A549 (cell line): ENCODE data around the gene DHRS7B. TPM values are rescaled to one million over a fixed set of nuclear protein-coding genes. Genes with fewer than 3 reads are reported as not detected.
"Not testable (repeated sequence)": the region's sequence is repeated elsewhere in the genome, so short reads cannot be mapped to it uniquely, and the experiment has no call there.

Experiments used
- ATAC-seq, 2 experiments: fragments of 200-7000 bp in 1 of 2; fragments of >200 bp in 1 of 2; cut with Nextera tagmentation in 1 of 2; cut with Tn5 transposase in 1 of 2; 3 replicates each; pipeline versions ENCODE4 v1.8.0 to v1.9.1; 2018 to 2020; ENCODE audit warnings: mild to moderate bottlenecking in 1 of 2, moderate library complexity in 1 of 2
- CTCF ChIA-PET: fragments of 300-600 bp; sonication (Branson Sonifier 250); formaldehyde crosslinking; extraction: SDS; loops from one replicate; lab custom pipeline; 2021; ENCODE audit warnings: antibody characterized with exemption, inconsistent platforms; lab: Yijun Ruan, JAX
- POLR2A ChIA-PET: fragments of 350-600 bp; formaldehyde crosslinking; extraction: SDS; loops from one replicate; lab custom pipeline; 2021; ENCODE audit warnings: antibody characterized with exemption, inconsistent platforms; lab: Yijun Ruan, JAX
- DNase-seq, 2 experiments: peaks; one replicate each; pipeline versions ENCODE4 v3.0.0 to v3.0.0-alpha.2; 2011 to 2016; ENCODE audit warnings: low read depth in 1 of 2, low spot score in 1 of 2
- FAIRE-seq: peaks from 2 replicates; lab custom pipeline; 2011; peaks lifted over from hg19 to GRCh38; lab: Jason Lieb, UNC
- H3K27ac ChIP-seq, 2 experiments: fragments of >200 bp; sonication (Bioruptor Twin); formaldehyde crosslinking; 3 replicates each; pipeline ENCODE4 v1.5.1; 2016 to 2017
- H3K4me1 ChIP-seq: fragments of >200 bp; sonication (Bioruptor Twin); formaldehyde crosslinking; 3 replicates; pipeline ENCODE4 v1.6.1; 2016
- H3K4me2 ChIP-seq: fragments of >200 bp; sonication (Bioruptor Twin); formaldehyde crosslinking; 3 replicates; pipeline ENCODE4 v1.6.1; 2016
- H3K4me3 ChIP-seq: fragments of >200 bp; sonication (Bioruptor Twin); formaldehyde crosslinking; 3 replicates; pipeline ENCODE4 v1.5.1; 2016
- H3K9me3 ChIP-seq: fragments of >200 bp; sonication (Bioruptor Twin); formaldehyde crosslinking; 3 replicates; pipeline ENCODE4 v1.6.1; 2016
- CHD2 ChIP-seq: fragments of 150-350 bp; IDR thresholded peaks from 2 replicates; pipeline ENCODE4 v1.6.1; 2014; ENCODE audit warnings: low read length; ENCODE audit not compliant: partially characterized antibody
- CHD4 ChIP-seq: fragments of 200-600 bp; sonication (generic); IDR thresholded peaks from 2 replicates; pipeline ENCODE4 v1.6.1; 2016; ENCODE audit warnings: antibody characterized with exemption, mild to moderate bottlenecking, borderline replicate concordance
- EHF ChIP-seq: fragments of 250-450 bp; sonication (Bioruptor Pico); IDR thresholded peaks from 2 replicates; pipeline ENCODE4 v1.5.0; 2020; ENCODE audit warnings: mild to moderate bottlenecking
- FOXS1 ChIP-seq: fragments of 250-450 bp; sonication (Bioruptor Pico); IDR thresholded peaks from 2 replicates; pipeline ENCODE4 v1.5.0; 2020; ENCODE audit warnings: mild to moderate bottlenecking, moderate library complexity
- GATA3 ChIP-seq: IDR thresholded peaks from 2 replicates; pipeline ENCODE4 v1.6.1; 2012; ENCODE audit warnings: borderline replicate concordance
- HEYL ChIP-seq: fragments of 250-450 bp; sonication (Bioruptor Pico); IDR thresholded peaks from 2 replicates; pipeline ENCODE4 v1.8.0; 2021; ENCODE audit warnings: mild to moderate bottlenecking, moderate library complexity
- HOXA7 ChIP-seq: fragments of 250-450 bp; sonication (Bioruptor Pico); IDR thresholded peaks from 2 replicates; pipeline ENCODE4 v1.5.0; 2020; ENCODE audit warnings: mild to moderate bottlenecking, moderate library complexity
- HOXB5 ChIP-seq: fragments of 250-450 bp; sonication (Bioruptor Pico); IDR thresholded peaks from 2 replicates; pipeline ENCODE4 v1.5.0; 2020; ENCODE audit warnings: mild to moderate bottlenecking, moderate library complexity
- JUN ChIP-seq, 2 experiments: fragments of >200 bp; sonication (Bioruptor Twin); formaldehyde crosslinking; IDR thresholded peaks; 2 replicates in 1 of 2; 3 replicates in 1 of 2; pipeline ENCODE4 v1.6.1; 2016 to 2017
- KDM1A ChIP-seq: fragments of 200-600 bp; sonication (generic); IDR thresholded peaks from 2 replicates; pipeline ENCODE4 v1.6.1; 2016; ENCODE audit warnings: low read depth, mild to moderate bottlenecking
- KDM5A ChIP-seq: fragments of 200-600 bp; sonication (generic); IDR thresholded peaks from 2 replicates; pipeline ENCODE4 v1.6.1; 2016; ENCODE audit warnings: antibody characterized with exemption, mild to moderate bottlenecking
- MAZ ChIP-seq: fragments of 150-350 bp; IDR thresholded peaks from 2 replicates; pipeline ENCODE4 v1.6.1; 2014; ENCODE audit warnings: antibody characterized with exemption, low read depth, low read length, borderline replicate concordance
- MYC ChIP-seq: IDR thresholded peaks from 2 replicates; pipeline ENCODE4 v1.6.1; 2012; ENCODE audit warnings: mild to moderate bottlenecking, inconsistent platforms, low read length, improper control_type of control experiment, borderline replicate concordance
- NR3C1 ChIP-seq: fragments of >200 bp; sonication (Bioruptor Twin); formaldehyde crosslinking; IDR thresholded peaks from 3 replicates; pipeline ENCODE4 v1.6.1; 2017
- POLR2A ChIP-seq: IDR thresholded peaks from 2 replicates; pipeline ENCODE4 v1.6.1; 2012; ENCODE audit warnings: mild to moderate bottlenecking, low read length
- POLR2AphosphoS2 ChIP-seq: conservative IDR thresholded peaks from 2 replicates; pipeline ENCODE4 v1.6.1; 2012; ENCODE audit warnings: low read length, improper control_type of control experiment, inconsistent platforms
- RAD21 ChIP-seq, 2 experiments: fragments of >200 bp in 1 of 2; sonication (Bioruptor Twin) in 1 of 2; formaldehyde crosslinking in 1 of 2; IDR thresholded peaks in 1 of 2; conservative IDR thresholded peaks in 1 of 2; 2 replicates in 1 of 2; 3 replicates in 1 of 2; pipeline ENCODE4 v1.6.1; 2012 to 2018; ENCODE audit warnings: inconsistent platforms in 1 of 2
- RFX5 ChIP-seq: fragments of 450-650 bp; IDR thresholded peaks from 2 replicates; pipeline ENCODE4 v1.7.1; 2014; ENCODE audit warnings: antibody characterized with exemption, mild to moderate bottlenecking, moderate library complexity
- ZFP36 ChIP-seq: fragments of 450-650 bp; IDR thresholded peaks from 2 replicates; pipeline ENCODE4 v1.6.1; 2014; ENCODE audit warnings: borderline replicate concordance; ENCODE audit not compliant: partially characterized antibody
- ZNF302 ChIP-seq: fragments of 250-450 bp; sonication (Bioruptor Pico); IDR thresholded peaks from 2 replicates; pipeline ENCODE4 v1.9.0; 2021; ENCODE audit warnings: inconsistent platforms, mild to moderate bottlenecking, moderate library complexity
- WGBS: methylation state at CpG from one replicate; pipeline ENCODE4 v1.1.6; 2017; ENCODE audit errors: missing lambda C conversion rate; 5-methylcytosine and 5-hydroxymethylcytosine counted together
- polyA plus RNA-seq, 4 experiments: library from polyadenylated mRNA; depleted of rRNA in 3 of 4; stranded (reverse); fragments of >200 nt; fragmentation: RNase III in 1 of 4; extraction: RNeasy Plus Mini Kit Qiagen cat#74134 plus additional on column Dnase treatment in 1 of 4; gene quantifications; 2 replicates in 3 of 4; 3 replicates in 1 of 4; pipeline ENCODE4 v1.2.3, GENCODE V29; 2011 to 2017
- TF ChIP-seq, protein P1 (sequence below): IDR thresholded peaks from 2 replicates; pipeline ENCODE4 v1.6.1; 2012
- TF ChIP-seq, protein P2 (sequence below): fragments of 200-600 bp; sonication (generic); IDR thresholded peaks from 2 replicates; pipeline ENCODE4 v1.6.1; 2016; ENCODE audit warnings: antibody characterized with exemption, mild to moderate bottlenecking, moderate library complexity
- TF ChIP-seq, protein P3 (sequence below): fragments of 250-450 bp; sonication (Bioruptor Pico); IDR thresholded peaks from 2 replicates; pipeline ENCODE4 v1.5.0; 2020; ENCODE audit warnings: low read depth, mild to moderate bottlenecking, moderate library complexity

The DHRS7B gene
- polyA plus RNA-seq, 2 of the 4 experiments (the other 2 are of a cell fraction), result 23.6 to 25.4 TPM

DNA sequence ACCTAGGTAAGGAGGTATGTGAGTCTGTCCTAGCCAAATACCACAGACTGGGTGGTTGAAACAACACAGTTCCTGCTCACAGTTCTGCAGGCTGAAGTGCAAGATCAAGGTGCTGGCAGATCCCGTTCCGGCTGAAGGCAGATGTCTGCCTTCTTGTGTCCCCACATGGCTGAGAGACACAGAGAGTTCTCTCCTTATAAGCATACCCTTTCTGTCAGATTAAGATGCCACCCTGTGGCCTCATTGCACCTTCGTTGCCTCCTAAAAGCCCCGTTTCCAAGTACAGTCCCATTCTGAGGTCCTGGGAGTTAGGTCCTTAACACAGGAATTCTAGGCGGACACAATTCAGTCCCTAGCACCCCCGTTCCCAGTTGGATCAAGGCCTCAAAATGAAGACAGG, 96.3 kb downstream of the DHRS7B start:
- 95% methylated on average over 6 of the region's 6 CpGs for WGBS
- no peak for ATAC-seq
- 0 out of 3 replicates have a peak, but pooled peaks cover 6% of the 10 kb centered on the region for H3K9me3 ChIP-seq
- H3K4me3 ChIP-seq, result no peak overlapping the region
- no peak overlapping the region for H3K27ac ChIP-seq
- 0 out of 3 replicates have a peak, but pooled peaks cover under 1% of the 10 kb centered on the region for H3K4me1 ChIP-seq
- ChIA-PET POLR2A (no interaction called here), CTCF (no interaction called here)
- no peak for TF ChIP-seq ZNF302 (CRISPR knock-in tag)
- no peak for TF ChIP-seq NR3C1
- TF ChIP-seq MYC, result no peak
- TF ChIP-seq HOXB5 (CRISPR knock-in tag), result no peak
- no peak for TF ChIP-seq EHF (CRISPR knock-in tag)
- TF ChIP-seq, protein P1, sequence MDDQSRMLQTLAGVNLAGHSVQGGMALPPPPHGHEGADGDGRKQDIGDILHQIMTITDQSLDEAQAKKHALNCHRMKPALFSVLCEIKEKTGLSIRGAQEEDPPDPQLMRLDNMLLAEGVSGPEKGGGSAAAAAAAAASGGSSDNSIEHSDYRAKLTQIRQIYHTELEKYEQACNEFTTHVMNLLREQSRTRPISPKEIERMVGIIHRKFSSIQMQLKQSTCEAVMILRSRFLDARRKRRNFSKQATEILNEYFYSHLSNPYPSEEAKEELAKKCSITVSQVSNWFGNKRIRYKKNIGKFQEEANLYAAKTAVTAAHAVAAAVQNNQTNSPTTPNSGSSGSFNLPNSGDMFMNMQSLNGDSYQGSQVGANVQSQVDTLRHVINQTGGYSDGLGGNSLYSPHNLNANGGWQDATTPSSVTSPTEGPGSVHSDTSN, result no peak
- TF ChIP-seq, protein P2, sequence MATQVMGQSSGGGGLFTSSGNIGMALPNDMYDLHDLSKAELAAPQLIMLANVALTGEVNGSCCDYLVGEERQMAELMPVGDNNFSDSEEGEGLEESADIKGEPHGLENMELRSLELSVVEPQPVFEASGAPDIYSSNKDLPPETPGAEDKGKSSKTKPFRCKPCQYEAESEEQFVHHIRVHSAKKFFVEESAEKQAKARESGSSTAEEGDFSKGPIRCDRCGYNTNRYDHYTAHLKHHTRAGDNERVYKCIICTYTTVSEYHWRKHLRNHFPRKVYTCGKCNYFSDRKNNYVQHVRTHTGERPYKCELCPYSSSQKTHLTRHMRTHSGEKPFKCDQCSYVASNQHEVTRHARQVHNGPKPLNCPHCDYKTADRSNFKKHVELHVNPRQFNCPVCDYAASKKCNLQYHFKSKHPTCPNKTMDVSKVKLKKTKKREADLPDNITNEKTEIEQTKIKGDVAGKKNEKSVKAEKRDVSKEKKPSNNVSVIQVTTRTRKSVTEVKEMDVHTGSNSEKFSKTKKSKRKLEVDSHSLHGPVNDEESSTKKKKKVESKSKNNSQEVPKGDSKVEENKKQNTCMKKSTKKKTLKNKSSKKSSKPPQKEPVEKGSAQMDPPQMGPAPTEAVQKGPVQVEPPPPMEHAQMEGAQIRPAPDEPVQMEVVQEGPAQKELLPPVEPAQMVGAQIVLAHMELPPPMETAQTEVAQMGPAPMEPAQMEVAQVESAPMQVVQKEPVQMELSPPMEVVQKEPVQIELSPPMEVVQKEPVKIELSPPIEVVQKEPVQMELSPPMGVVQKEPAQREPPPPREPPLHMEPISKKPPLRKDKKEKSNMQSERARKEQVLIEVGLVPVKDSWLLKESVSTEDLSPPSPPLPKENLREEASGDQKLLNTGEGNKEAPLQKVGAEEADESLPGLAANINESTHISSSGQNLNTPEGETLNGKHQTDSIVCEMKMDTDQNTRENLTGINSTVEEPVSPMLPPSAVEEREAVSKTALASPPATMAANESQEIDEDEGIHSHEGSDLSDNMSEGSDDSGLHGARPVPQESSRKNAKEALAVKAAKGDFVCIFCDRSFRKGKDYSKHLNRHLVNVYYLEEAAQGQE, result no peak
- TF ChIP-seq RAD21 (conservative IDR thresholded peaks at IDR 0.05 in 1 of 2, IDR thresholded peaks at IDR 0.05 in 1 of 2), result no peak
- TF ChIP-seq MAZ, result no peak
- TF ChIP-seq, protein P3, sequence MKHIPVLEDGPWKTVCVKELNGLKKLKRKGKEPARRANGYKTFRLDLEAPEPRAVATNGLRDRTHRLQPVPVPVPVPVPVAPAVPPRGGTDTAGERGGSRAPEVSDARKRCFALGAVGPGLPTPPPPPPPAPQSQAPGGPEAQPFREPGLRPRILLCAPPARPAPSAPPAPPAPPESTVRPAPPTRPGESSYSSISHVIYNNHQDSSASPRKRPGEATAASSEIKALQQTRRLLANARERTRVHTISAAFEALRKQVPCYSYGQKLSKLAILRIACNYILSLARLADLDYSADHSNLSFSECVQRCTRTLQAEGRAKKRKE (CRISPR knock-in tag), result no peak
- no peak for TF ChIP-seq HOXA7
- TF ChIP-seq ZFP36, result no peak
- TF ChIP-seq, all 56 proteins: peak for 0
- DNase-seq, result no peak
- H3K4me2 ChIP-seq, result no peak overlapping the region
- FAIRE-seq, result no peak

DNA sequence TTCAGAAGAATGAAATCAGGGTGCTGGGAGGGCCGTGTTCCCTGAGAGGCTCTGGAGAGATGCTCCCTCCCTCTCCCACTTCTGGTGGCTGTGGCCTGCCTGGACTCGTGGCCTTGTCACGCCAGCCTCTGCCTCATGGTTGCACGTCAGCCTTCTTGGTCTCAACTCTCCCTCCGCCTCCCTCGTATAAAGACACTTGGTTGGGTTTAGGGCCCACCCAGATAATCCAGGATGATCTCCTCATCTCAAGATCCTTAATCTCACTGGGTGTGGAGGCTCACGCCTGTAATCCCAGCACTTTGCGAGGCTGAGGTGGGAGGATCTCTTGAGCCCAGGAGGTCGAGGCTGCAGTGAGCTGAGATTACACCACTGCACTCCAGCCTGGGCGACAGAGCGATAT, 100.5 kb downstream of the DHRS7B start:
- POLR2A ChIA-PET, CTCF ChIA-PET, H3K4me2 ChIP-seq, H3K9me3 ChIP-seq, DNase-seq, ATAC-seq, H3K27ac ChIP-seq, H3K4me3 ChIP-seq, H3K4me1 ChIP-seq, FAIRE-seq: not testable (repeated sequence)
- 93% methylated on average over 11 of the region's 11 CpGs for WGBS

DNA sequence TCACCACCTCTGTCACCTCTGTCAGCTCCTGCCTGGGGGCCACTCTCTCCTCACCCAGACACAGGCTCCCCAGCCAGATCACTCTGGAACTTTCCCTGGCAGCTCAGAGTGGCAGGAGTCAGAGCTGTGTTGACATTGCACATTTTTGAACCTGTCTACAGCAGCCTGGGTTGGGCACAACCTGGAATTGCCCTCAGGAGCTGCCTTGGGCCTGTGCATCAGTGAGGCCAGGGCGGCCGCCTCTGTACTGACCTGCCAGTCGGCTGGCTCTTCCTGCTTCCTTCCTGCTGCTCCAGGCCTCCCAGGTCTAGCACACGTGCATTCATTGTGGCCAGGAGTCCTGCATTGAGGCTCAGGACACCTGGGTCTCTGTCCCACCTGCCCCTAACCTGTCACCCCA, 101.3 kb downstream of the DHRS7B start:
- Histone ChIP-seq H3K4me3 (no peak overlapping the region), H3K27ac (no peak overlapping the region), H3K4me1 (no peaks in the 10 kb centered on the region), H3K4me2 (no peak overlapping the region), H3K9me3 (no peaks in the 10 kb centered on the region)
- no peak for DNase-seq
- peak in 1 of 2 experiments; percentile 55; a peak in 3 of 6 replicates for ATAC-seq
- CTCF ChIA-PET, result interaction anchor here (0.7 kb wide), 1 partner anchor 27 kb away, joined by 3 read pairs; no protein-coding TSS in a partner anchor
- POLR2A ChIA-PET, result interaction anchor here (0.7 kb wide), 1 partner anchor 214 kb away, joined by 3 read pairs; no protein-coding TSS in a partner anchor
- FAIRE-seq, result no peak
- WGBS, result 86% methylated on average over 4 of the region's 4 CpGs
- no peak for TF ChIP-seq KDM5A
- no peak for TF ChIP-seq POLR2A
- no peak for TF ChIP-seq CHD4
- TF ChIP-seq HEYL (CRISPR knock-in tag), result no peak
- no peak for TF ChIP-seq FOXS1
- TF ChIP-seq KDM1A, result no peak
- TF ChIP-seq CHD2, result no peak
- no peak for TF ChIP-seq HOXB5 (CRISPR knock-in tag)
- no peak for TF ChIP-seq RAD21 (conservative IDR thresholded peaks at IDR 0.05 in 1 of 2, IDR thresholded peaks at IDR 0.05 in 1 of 2)
- TF ChIP-seq RFX5, result no peak
- no peak for TF ChIP-seq ZFP36
- TF ChIP-seq JUN (IDR thresholded peaks at IDR 0.05), result no peak
- TF ChIP-seq POLR2AphosphoS2, result no peak
- TF ChIP-seq GATA3, result no peak
- TF ChIP-seq, protein P2, result no peak
